B cell (primary cell): Measurements from ENCODE around the gene ODC1.

ENCODE experiments used
- EZH2 ChIP-seq: IDR thresholded peaks from 2 replicates; pipeline ENCODE4 v1.6.1; 2012; ENCODE audit warnings: borderline replicate concordance, low read depth, mild to moderate bottlenecking, moderate library complexity, low read length; ENCODE audit not compliant: insufficient read depth, poor library complexity, severe bottlenecking
- TF ChIP-seq, protein P1 (sequence below): fragments of 200-600 bp; IDR thresholded peaks from one replicate; pipeline ENCODE4 v1.8.0; 2022; ENCODE audit warnings: antibody characterized with exemption, mild to moderate bottlenecking

DNA sequence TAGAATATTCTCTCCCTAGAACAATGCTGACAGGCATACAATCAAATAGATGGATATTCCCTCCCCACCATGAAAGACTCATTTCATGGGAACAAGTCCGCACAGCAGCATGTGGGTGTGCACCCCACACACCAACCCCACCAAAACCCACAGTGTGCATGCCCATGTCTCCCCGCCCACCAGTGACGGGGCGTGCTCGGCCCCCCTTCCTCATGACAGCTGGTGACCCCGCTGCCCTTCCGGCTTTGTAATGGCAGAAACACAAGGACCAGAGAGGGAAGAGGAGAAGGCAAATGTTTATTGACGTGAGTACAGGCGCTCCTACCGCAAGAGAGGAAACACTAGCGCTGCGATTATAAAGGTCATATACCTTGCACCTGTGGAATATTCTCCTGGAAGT, 30.8 kb upstream of the ODC1 start:
- TF ChIP-seq, protein P1, sequence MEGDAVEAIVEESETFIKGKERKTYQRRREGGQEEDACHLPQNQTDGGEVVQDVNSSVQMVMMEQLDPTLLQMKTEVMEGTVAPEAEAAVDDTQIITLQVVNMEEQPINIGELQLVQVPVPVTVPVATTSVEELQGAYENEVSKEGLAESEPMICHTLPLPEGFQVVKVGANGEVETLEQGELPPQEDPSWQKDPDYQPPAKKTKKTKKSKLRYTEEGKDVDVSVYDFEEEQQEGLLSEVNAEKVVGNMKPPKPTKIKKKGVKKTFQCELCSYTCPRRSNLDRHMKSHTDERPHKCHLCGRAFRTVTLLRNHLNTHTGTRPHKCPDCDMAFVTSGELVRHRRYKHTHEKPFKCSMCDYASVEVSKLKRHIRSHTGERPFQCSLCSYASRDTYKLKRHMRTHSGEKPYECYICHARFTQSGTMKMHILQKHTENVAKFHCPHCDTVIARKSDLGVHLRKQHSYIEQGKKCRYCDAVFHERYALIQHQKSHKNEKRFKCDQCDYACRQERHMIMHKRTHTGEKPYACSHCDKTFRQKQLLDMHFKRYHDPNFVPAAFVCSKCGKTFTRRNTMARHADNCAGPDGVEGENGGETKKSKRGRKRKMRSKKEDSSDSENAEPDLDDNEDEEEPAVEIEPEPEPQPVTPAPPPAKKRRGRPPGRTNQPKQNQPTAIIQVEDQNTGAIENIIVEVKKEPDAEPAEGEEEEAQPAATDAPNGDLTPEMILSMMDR, result no peak
- no peak for TF ChIP-seq EZH2
